Right ventricle myocardium inferior (tissue), 1 donor: ENCODE measurements around the gene GRID1. TPM values are rescaled to one million over a fixed set of nuclear protein-coding genes. Genes with fewer than 3 reads are reported as not detected.
"Not testable (repeated sequence)": the region's sequence is repeated elsewhere in the genome, so short reads cannot be mapped to it uniquely, and the experiment has no call there.

Experiments
- ATAC-seq: fragments of 200-7000 bp; cut with Tn5 transposase; one replicate; pipeline ENCODE4 v1.9.1; 2020; ENCODE audit warnings: mild to moderate bottlenecking, moderate library complexity
- DNase-seq: peaks from one replicate; pipeline ENCODE4 v3.0.0; 2021; ENCODE audit errors: missing footprints
- intact Hi-C: fragments of 100-400 bp; cut with DNase I; formaldehyde crosslinking; loops from one replicate; pipeline ENCODE4 v1.11.0; 2022
- total RNA-seq: library from RNA; stranded (reverse); fragmentation: NEBNext Ultra II Directional; extraction: Animal tissue kit (Norgen Biotek cat#: 25700); gene quantifications from one replicate; pipeline ENCODE4 v1.2.1, GENCODE V29; 2021
- donor health status: DM: no; HTN: yes; CAD: no; lungs with severe emphysema.

The GRID1 gene
- total RNA-seq, 1 donor from 2014 or later, result 1.3 TPM

- intact Hi-C loops, result no loop called here
- ATAC-seq (no peak), DNase-seq (no peak)
Measured at GRCh38 chr10:85976267-85976793, 390.3 kb downstream of the GRID1 start.

- intact Hi-C loops, result no loop called here
- DNase-seq (no peak), ATAC-seq (no peak)
Measured at GRCh38 chr10:85971494-85971893, 395.1 kb downstream of the GRID1 start.

- intact Hi-C loops, result no loop called here
- ATAC-seq (no peak), DNase-seq (no peak)
Measured at GRCh38 chr10:85967594-85967993, 399.0 kb downstream of the GRID1 start.

GRCh38 chr10:85961479-85962067 is 405.0 kb downstream of the GRID1 start:
- ATAC-seq (no peak), DNase-seq (no peak)
- intact Hi-C loops, result no loop called here

GRCh38 chr10:85961073-85961472 is 405.5 kb downstream of the GRID1 start:
- intact Hi-C loops, result no loop called here
- ATAC-seq (no peak), DNase-seq (no peak)

GRCh38 chr10:85959239-85959638 is 407.4 kb downstream of the GRID1 start:
- DNase-seq (no peak), ATAC-seq (no peak)
- intact Hi-C loops, result no loop called here

- intact Hi-C loops, result no loop called here
- DNase-seq (no peak), ATAC-seq (no peak)
Measured at GRCh38 chr10:85950921-85951320, 415.7 kb downstream of the GRID1 start.

- DNase-seq (no peak), ATAC-seq (no peak)
- intact Hi-C loops, result no loop called here
Measured at GRCh38 chr10:85946713-85947326, 419.8 kb downstream of the GRID1 start.

- ATAC-seq (no peak), DNase-seq (no peak)
- intact Hi-C loops, result no loop called here
Measured at GRCh38 chr10:85936161-85936560, 430.4 kb downstream of the GRID1 start.

GRCh38 chr10:85934586-85934985 is 432.0 kb downstream of the GRID1 start:
- intact Hi-C loops, result no loop called here
- DNase-seq (no peak), ATAC-seq (no peak)

GRCh38 chr10:85929993-85930392 is 436.6 kb downstream of the GRID1 start:
- ATAC-seq, intact Hi-C loops, DNase-seq: not testable (repeated sequence)

GRCh38 chr10:85927952-85928665 is 438.5 kb downstream of the GRID1 start:
- no peak for DNase-seq
- ATAC-seq, result peak; percentile 63
- intact Hi-C loops, result no loop called here

GRCh38 chr10:85926986-85927385 is 439.6 kb downstream of the GRID1 start:
- intact Hi-C loops, result no loop called here
- no peak for DNase-seq
- ATAC-seq, result no peak

- DNase-seq (no peak), ATAC-seq (no peak)
- intact Hi-C loops, result no loop called here
Measured at GRCh38 chr10:85926136-85926535, 440.5 kb downstream of the GRID1 start.

- intact Hi-C loops, result no loop called here
- DNase-seq (no peak), ATAC-seq (no peak)
Measured at GRCh38 chr10:85925201-85925750, 441.3 kb downstream of the GRID1 start.

GRCh38 chr10:85924382-85925102 is 442.1 kb downstream of the GRID1 start:
- DNase-seq (no peak), ATAC-seq (no peak)
- intact Hi-C loops, result no loop called here

- ATAC-seq, result no peak
- DNase-seq, result no peak
- intact Hi-C loops, result no loop called here
Measured at GRCh38 chr10:85922356-85923129, 444.1 kb downstream of the GRID1 start.

- intact Hi-C loops, result no loop called here
- ATAC-seq, result no peak
- no peak for DNase-seq
Measured at GRCh38 chr10:85921789-85922188, 444.8 kb downstream of the GRID1 start.
